HG02943 (cell line): Measurements from ENCODE around the gene ATP5MK.
"Not testable (repeated sequence)": the region's sequence is repeated elsewhere in the genome, so short reads cannot be mapped to it uniquely, and the experiment has no call there.

Experiments
- ATAC-seq: cut with Tn5 transposase; IDR thresholded peaks from one replicate; pipeline ENCODE4 v1.9.1; 2021; ENCODE audit warnings: mild to moderate bottlenecking, low read depth, moderate library complexity; ENCODE audit not compliant: unreplicated experiment

The ATP5MK gene

GRCh38 chr10:103396067-103396788 is at the start of gene ATP5MK, which contains the start of gene PDCD11:
Gene ATP5MK, minus strand, starts transcription at chr10:103396475. Its CDS starts 4,018 bp downstream, at chr10:103392457.
Gene PDCD11, plus strand, starts transcription at chr10:103396626. Its CDS starts 1,801 bp downstream, at chr10:103398427.
- peak; percentile 99 for ATAC-seq

- no peak for ATAC-seq
Observed at GRCh38 chr10:103445366-103445765, 49.1 kb upstream of the ATP5MK start.

DNA sequence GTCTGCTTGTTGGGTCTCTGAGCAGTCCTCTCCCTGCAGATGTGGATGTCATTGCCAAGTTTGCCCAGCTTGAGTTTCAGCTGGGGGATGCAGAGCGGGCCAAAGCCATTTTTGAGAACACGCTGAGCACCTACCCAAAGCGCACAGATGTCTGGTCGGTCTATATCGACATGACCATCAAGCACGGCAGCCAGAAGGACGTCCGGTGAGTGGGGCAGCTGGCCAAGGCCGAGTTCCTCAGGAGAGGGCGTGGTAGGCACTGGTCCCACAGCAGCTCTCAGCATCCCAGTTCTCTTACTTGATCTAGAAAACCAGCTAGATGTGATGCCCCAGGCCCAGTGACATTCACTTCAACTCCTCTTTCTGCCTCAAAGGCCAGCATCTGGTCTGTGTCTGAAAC is 48.2 kb upstream of the ATP5MK start:
- ATAC-seq: no peak

- ATAC-seq: no peak
Observed at GRCh38 chr10:103443475-103444185, 47.4 kb upstream of the ATP5MK start.

- no peak for ATAC-seq
Observed at GRCh38 chr10:103442031-103442461, 45.8 kb upstream of the ATP5MK start.

DNA sequence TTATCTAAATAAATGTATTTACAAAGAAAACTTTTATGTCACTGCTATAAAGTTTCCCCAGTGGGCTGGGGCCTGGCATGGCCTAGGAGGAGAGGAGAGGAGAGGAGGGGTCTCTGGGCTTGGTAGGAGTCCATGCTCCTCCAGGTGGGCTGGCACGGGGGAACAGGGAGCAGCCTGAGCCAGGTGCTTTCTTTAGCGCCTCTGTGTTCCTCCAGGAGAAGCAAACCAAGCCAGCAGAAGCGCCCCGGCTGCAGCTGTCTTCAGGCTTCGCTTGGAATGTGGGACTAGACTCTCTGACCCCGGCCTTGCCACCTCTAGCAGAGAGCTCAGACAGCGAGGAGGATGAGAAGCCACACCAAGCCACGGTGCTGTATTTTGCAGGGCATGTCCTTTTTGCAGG is 45.3 kb upstream of the ATP5MK start:
- no peak for ATAC-seq

- no peak for ATAC-seq
Observed at GRCh38 chr10:103441206-103441605, 44.9 kb upstream of the ATP5MK start.

- no peak for ATAC-seq
Observed at GRCh38 chr10:103440416-103440815, 44.1 kb upstream of the ATP5MK start.

GRCh38 chr10:103439776-103440175 is 43.5 kb upstream of the ATP5MK start:
- ATAC-seq: no peak

- ATAC-seq: no peak
Observed at GRCh38 chr10:103433858-103434257, 37.6 kb upstream of the ATP5MK start.

DNA sequence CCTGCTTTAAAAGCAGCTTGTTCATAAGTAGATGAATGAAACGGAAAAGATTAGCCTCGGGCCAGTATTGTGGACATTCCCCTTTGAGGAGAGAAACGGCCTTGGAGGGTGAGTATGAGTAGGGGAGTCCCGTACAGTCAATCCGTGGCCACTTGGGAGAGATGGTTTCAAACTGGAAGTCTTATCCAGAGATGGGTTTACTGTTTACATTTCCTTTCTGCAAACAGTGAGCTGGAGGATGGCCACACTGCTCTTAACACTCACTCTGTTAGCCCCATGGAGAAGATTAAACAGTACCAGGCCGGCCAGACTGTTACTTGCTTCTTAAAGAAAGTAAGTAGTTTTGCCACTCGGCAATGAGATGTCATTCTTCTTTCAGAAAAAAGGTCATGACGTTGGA is 35.6 kb upstream of the ATP5MK start:
- no peak for ATAC-seq

GRCh38 chr10:103429647-103430046 is 33.4 kb upstream of the ATP5MK start:
- ATAC-seq: no peak

DNA sequence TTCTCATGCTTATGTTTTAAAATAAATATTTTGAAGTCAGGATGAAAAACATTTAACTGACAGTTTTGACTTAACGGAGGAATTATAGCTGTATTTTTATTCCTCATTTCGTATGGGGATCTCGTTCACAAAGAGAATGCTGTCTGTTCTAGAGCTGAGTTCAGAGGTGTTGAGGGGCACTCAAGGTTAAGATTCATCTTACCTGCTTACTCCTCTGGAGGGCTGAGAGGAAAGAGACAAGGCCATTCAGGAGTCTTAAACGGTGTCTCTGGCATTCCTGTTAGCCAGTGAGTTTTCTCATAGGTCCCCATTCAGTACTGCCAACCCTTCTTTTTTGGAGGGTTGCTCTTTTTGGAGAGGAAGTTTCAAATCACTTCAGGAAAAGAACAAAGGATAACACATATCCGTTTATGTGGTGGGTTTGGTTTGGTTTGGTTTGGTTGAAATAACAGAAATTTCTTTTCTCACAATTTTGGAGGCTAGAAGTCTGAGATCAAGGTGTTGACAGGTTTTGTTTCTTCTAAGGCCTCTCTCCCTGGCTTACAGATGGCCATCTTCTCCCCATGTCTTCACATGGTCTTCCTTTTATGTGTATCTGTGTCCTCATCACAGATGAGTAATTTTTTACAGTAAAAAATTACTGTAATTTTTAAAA is 32.8 kb upstream of the ATP5MK start:
- ATAC-seq: no peak

GRCh38 chr10:103427866-103428265 is 31.6 kb upstream of the ATP5MK start:
- ATAC-seq: no peak

GRCh38 chr10:103423748-103424147 is 27.5 kb upstream of the ATP5MK start:
- no peak for ATAC-seq

- ATAC-seq: no peak
Observed at GRCh38 chr10:103419101-103419500, 22.8 kb upstream of the ATP5MK start.

- ATAC-seq: no peak
Observed at GRCh38 chr10:103417601-103418000, 21.3 kb upstream of the ATP5MK start.

DNA sequence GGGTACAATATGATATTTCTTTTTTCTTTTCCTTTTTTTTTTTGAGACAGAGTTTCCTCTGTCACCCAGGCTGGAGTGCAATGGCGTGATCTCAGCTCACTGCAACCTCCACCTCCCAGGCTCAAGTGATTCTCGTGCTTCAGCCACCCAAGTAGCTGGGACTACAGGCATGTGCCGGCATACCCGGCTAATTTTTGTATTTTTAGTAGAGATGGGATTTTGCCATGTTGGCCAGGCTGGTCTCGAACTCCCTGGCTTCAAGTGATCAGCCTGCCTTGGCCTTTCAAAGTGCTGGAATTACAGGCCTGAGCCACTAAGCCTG is 20.8 kb upstream of the ATP5MK start:
- ATAC-seq: not testable (repeated sequence)

GRCh38 chr10:103416436-103417147 is 20.3 kb upstream of the ATP5MK start:
- ATAC-seq: no peak

- ATAC-seq: no peak
Observed at GRCh38 chr10:103415581-103415980, 19.3 kb upstream of the ATP5MK start.

GRCh38 chr10:103413564-103413963 is 17.3 kb upstream of the ATP5MK start:
- ATAC-seq: no peak
